HCT116 (cell line): ENCODE results near the gene TPD52L1. TPM values are rescaled to one million over a fixed set of nuclear protein-coding genes. Genes with fewer than 3 reads are reported as not detected.

ENCODE experiments used
- ATAC-seq: fragments of 200-7000 bp; cut with Tn5 transposase; 2 replicates; pipeline ENCODE4 v1.9.1; 2020; ENCODE audit warnings: mild to moderate bottlenecking, moderate library complexity
- BruUV-seq: library from RNA; stranded (reverse); fragments of 400-500 nt; replicated peaks from 2 replicates; lab custom pipeline; 2021; lab: Mats Ljungman, UMichigan
- CTCF ChIA-PET: fragments of 300-600 bp; sonication (Branson Sonifier 250); formaldehyde crosslinking; loops from one replicate; lab custom pipeline; 2021; ENCODE audit warnings: antibody characterized with exemption; lab: Charles Lee
- POLR2A ChIA-PET: fragments of 300-600, 350-600 bp; sonication (Branson Sonifier 250); formaldehyde crosslinking; loops from one replicate; lab custom pipeline; 2021; ENCODE audit warnings: antibody characterized with exemption; lab: Charles Lee
- RAD21 ChIA-PET, 2 experiments: fragments of 300-600 bp; sonication (Branson Sonifier 250); formaldehyde crosslinking; loops; one replicate each; lab custom pipeline; 2023; ENCODE audit warnings: low total read pairs in 2 of 2; ENCODE audit not compliant: uncharacterized antibody in 2 of 2, unreplicated experiment in 2 of 2, low non-redundant PET in 1 of 2; lab: Charles Lee
- DNase-seq: peaks from one replicate; pipeline ENCODE4 v3.0.0-alpha.2; 2010; ENCODE audit warnings: low read depth, low spot score
- H2AFZ ChIP-seq: fragments of 200-600 bp; shearing (Covaris generic), sonication (generic); 2 replicates; pipeline ENCODE4 v1.6.1; 2017; ENCODE audit warnings: low read depth, mixed run types, mixed read lengths, antibody characterized with exemption, low read length; ENCODE audit not compliant: poor library complexity, severe bottlenecking
- H3K27ac ChIP-seq: 2 replicates; pipeline ENCODE4 v1.5.1; 2012; ENCODE audit warnings: low read depth, low read length
- H3K27me3 ChIP-seq: fragments of 200-600 bp; sonication (generic); 2 replicates; pipeline ENCODE4 v1.6.1; 2016; ENCODE audit warnings: mixed run types, low read length, mixed read lengths; ENCODE audit not compliant: insufficient read depth
- H3K36me3 ChIP-seq, 2 experiments: fragments of 200-500 bp in 1 of 2; fragments of 200-600 bp in 1 of 2; sonication (Bioruptor generic) in 1 of 2; sonication (generic) in 1 of 2; 2 replicates each; pipeline versions ENCODE4 v1.5.1 to v1.6.1; 2014 to 2016; ENCODE audit warnings: low read length in 2 of 2, inconsistent platforms in 1 of 2, mixed read lengths in 1 of 2, mixed run types in 1 of 2; ENCODE audit not compliant: insufficient read depth in 2 of 2, control insufficient read depth in 1 of 2
- H3K4me1 ChIP-seq, 2 experiments: fragments of 200-600 bp in 1 of 2; sonication (generic) in 1 of 2; 2 replicates each; pipeline versions ENCODE4 v1.5.1 to v1.6.1; 2012 to 2017; ENCODE audit warnings: low read length in 2 of 2, inconsistent platforms in 1 of 2, mild to moderate bottlenecking in 1 of 2, mixed read lengths in 1 of 2, mixed run types in 1 of 2, moderate library complexity in 1 of 2; ENCODE audit not compliant: insufficient read depth in 2 of 2, control insufficient read depth in 1 of 2
- H3K4me2 ChIP-seq: fragments of 200-600 bp; sonication (generic); 2 replicates; pipeline ENCODE4 v1.6.1; 2017; ENCODE audit warnings: mixed run types, low read length, mixed read lengths
- H3K4me3 ChIP-seq, 2 experiments: fragments of 200-600 bp in 1 of 2; sonication (generic) in 1 of 2; replicated peaks in 1 of 2; 2 replicates each; pipeline ENCODE4 v1.5.1; 2011 to 2016; ENCODE audit warnings: low read length in 2 of 2, control low read depth in 1 of 2, low read depth in 1 of 2, mild to moderate bottlenecking in 1 of 2, mixed read lengths in 1 of 2, mixed run types in 1 of 2
- H3K79me2 ChIP-seq: fragments of 200-600 bp; sonication (generic); 2 replicates; pipeline ENCODE4 v1.6.1; 2017; ENCODE audit warnings: mild to moderate bottlenecking, mixed run types, low read length, moderate library complexity, mixed read lengths; ENCODE audit not compliant: insufficient read depth
- H3K9ac ChIP-seq: fragments of 200-600 bp; sonication (generic); 2 replicates; pipeline ENCODE4 v1.6.1; 2016; ENCODE audit warnings: low read length, mixed read lengths
- H3K9me2 ChIP-seq: fragments of 200-600 bp; sonication (generic), shearing (Covaris generic); 2 replicates; pipeline ENCODE4 v1.6.1; 2017; ENCODE audit warnings: mixed run types, mild to moderate bottlenecking, moderate library complexity; ENCODE audit not compliant: insufficient read depth
- H3K9me3 ChIP-seq, 2 experiments: fragments of 200-500 bp in 1 of 2; fragments of 200-600 bp in 1 of 2; sonication (Bioruptor generic) in 1 of 2; sonication (generic) in 1 of 2; 2 replicates each; pipeline ENCODE4 v1.6.1; 2014 to 2017; ENCODE audit warnings: low read length in 2 of 2, mixed read lengths in 2 of 2, inconsistent platforms in 1 of 2, low read depth in 1 of 2, mild to moderate bottlenecking in 1 of 2, mixed run types in 1 of 2, moderate library complexity in 1 of 2; ENCODE audit not compliant: control insufficient read depth in 1 of 2, insufficient read depth in 1 of 2
- H4K20me1 ChIP-seq: fragments of 200-600 bp; sonication (generic), shearing (Covaris generic); 2 replicates; pipeline ENCODE4 v1.6.1; 2017; ENCODE audit warnings: mixed run types, mild to moderate bottlenecking, moderate library complexity; ENCODE audit not compliant: insufficient read depth
- CTCF ChIP-seq, 3 experiments: fragments of 200-600 bp in 1 of 3; sonication (generic) in 1 of 3; IDR thresholded peaks in 2 of 3; conservative IDR thresholded peaks in 1 of 3; 2 replicates each; pipeline ENCODE4 v1.5.1; 2012 to 2017; ENCODE audit warnings: low read depth in 2 of 3, low read length in 2 of 3, antibody characterized with exemption in 1 of 3, borderline replicate concordance in 1 of 3, control low read depth in 1 of 3, mild to moderate bottlenecking in 1 of 3, mixed read lengths in 1 of 3, mixed run types in 1 of 3, moderate library complexity in 1 of 3; ENCODE audit not compliant: insufficient read depth in 1 of 3
- EZH2 ChIP-seq: fragments of 200-600 bp; sonication (generic); IDR thresholded peaks from 2 replicates; pipeline ENCODE4 v1.6.1; 2017; ENCODE audit warnings: antibody characterized with exemption, mixed run types
- FOSL1 ChIP-seq: IDR thresholded peaks from 2 replicates; pipeline ENCODE4 v1.6.1; 2012; ENCODE audit warnings: low read depth
- JUND ChIP-seq: IDR thresholded peaks from 2 replicates; pipeline ENCODE4 v1.6.1; 2012
- POLR2A ChIP-seq: IDR thresholded peaks from 2 replicates; pipeline ENCODE4 v1.7.0; 2011; ENCODE audit warnings: borderline replicate concordance; ENCODE audit not compliant: insufficient read depth, insufficient read length; ENCODE audit errors: extremely low read depth
- RAD21 ChIP-seq: IDR thresholded peaks from 2 replicates; pipeline ENCODE4 v1.6.1; 2012; ENCODE audit warnings: low read depth, mild to moderate bottlenecking
- SRF ChIP-seq: IDR thresholded peaks from 2 replicates; pipeline ENCODE4 v1.6.1; 2012; ENCODE audit warnings: low read depth
- ZFX ChIP-seq: fragments of 450-650 bp; IDR thresholded peaks from 2 replicates; pipeline ENCODE4 v1.6.1; 2017
- intact Hi-C: fragments of 100-400 bp; cut with micrococcal nuclease; formaldehyde crosslinking; loops from 2 replicates; pipeline ENCODE4 v1.10.0; 2022
- total RNA-seq: library from RNA; stranded (reverse); gene quantifications from one replicate; pipeline ENCODE4 v1.2.1, GENCODE V29; 2021; ENCODE audit not compliant: unreplicated experiment

TPD52L1 gene
- total RNA-seq, 1 experiment from 2014 or later: 64.1 TPM

GRCh38 chr6:125217369-125217768 is 63.8 kb downstream of the TPD52L1 start:
- no TSS peak for BruUV-seq
- ChIA-PET CTCF (no interaction called here), POLR2A (no interaction called here)
- H2AFZ ChIP-seq: no peak overlapping the region
- intact Hi-C loops: no loop called here
- H3K79me2 ChIP-seq: no peaks in the 10 kb centered on the region
- no peak for DNase-seq
- H3K4me1 ChIP-seq: no peaks in the 10 kb centered on the region
- no peaks in the 10 kb centered on the region for H3K36me3 ChIP-seq
- no peak overlapping the region for H3K4me2 ChIP-seq
- H4K20me1 ChIP-seq: no peaks in the 10 kb centered on the region
- H3K27me3 ChIP-seq: no peaks in the 10 kb centered on the region
- no peaks in the 10 kb centered on the region for H3K9me2 ChIP-seq
- H3K9ac ChIP-seq: no peak overlapping the region
- H3K9me3 ChIP-seq: no peaks in the 10 kb centered on the region
- no peak for ATAC-seq
- H3K27ac ChIP-seq: no peak overlapping the region
- no peak for TF ChIP-seq CTCF (IDR thresholded peaks at IDR 0.05 in 2 of 3, conservative IDR thresholded peaks at IDR 0.05 in 1 of 3; ENCODE audit: borderline replicate concordance in 1 of 3, insufficient read depth in 1 of 3, low read depth in 2 of 3, low read length in 2 of 3)
- TF ChIP-seq POLR2A: no peak
- TF ChIP-seq JUND: no peak
- TF ChIP-seq EZH2: no peak
- no peak for TF ChIP-seq ZFX
- no peak for TF ChIP-seq RAD21
- TF ChIP-seq, all 23 proteins: peak for 0
- RAD21 ChIA-PET: no interaction called here
- H3K4me3 ChIP-seq: no peak overlapping the region

GRCh38 chr6:125217992-125218391 is 64.4 kb downstream of the TPD52L1 start:
- no peaks in the 10 kb centered on the region for H3K4me1 ChIP-seq
- no peak overlapping the region for H3K4me3 ChIP-seq
- ATAC-seq (no peak), DNase-seq (no peak)
- H4K20me1 ChIP-seq: no peaks in the 10 kb centered on the region
- H3K36me3 ChIP-seq: no peaks in the 10 kb centered on the region
- no peaks in the 10 kb centered on the region for H3K9me2 ChIP-seq
- TF ChIP-seq FOSL1: no peak
- TF ChIP-seq SRF: no peak
- RAD21 ChIA-PET: no interaction called here
- intact Hi-C loops: no loop called here
- no peak overlapping the region for H3K9ac ChIP-seq
- POLR2A ChIA-PET: no interaction called here
- no peak overlapping the region for H3K27ac ChIP-seq
- H3K9me3 ChIP-seq: no peaks in the 10 kb centered on the region
- BruUV-seq: no TSS peak
- CTCF ChIA-PET: no interaction called here
- H3K27me3 ChIP-seq: no peaks in the 10 kb centered on the region
- no peak overlapping the region for H2AFZ ChIP-seq
- no peaks in the 10 kb centered on the region for H3K79me2 ChIP-seq
- no peak overlapping the region for H3K4me2 ChIP-seq
